Neural cell (in vitro differentiated cells): ENCODE measurements around the gene CPXM1. TPM values are rescaled to one million over a fixed set of nuclear protein-coding genes. Genes with fewer than 3 reads are reported as not detected.

Experiments used
- H2AFZ ChIP-seq: fragments of 200-600, 300-800 bp; sonication (generic), shearing (Covaris generic); 2 replicates; pipeline ENCODE4 v1.6.0; 2014; ENCODE audit warnings: low read depth, mild to moderate bottlenecking, antibody characterized with exemption, low read length, moderate library complexity
- H3F3A ChIP-seq: fragments of 200-600 bp; shearing (Covaris generic); 2 replicates; pipeline ENCODE4 v1.6.1; 2016; ENCODE audit warnings: mild to moderate bottlenecking, moderate library complexity, mixed read lengths, antibody characterized with exemption, low read length; ENCODE audit not compliant: insufficient read depth, poor library complexity, severe bottlenecking
- H3K27ac ChIP-seq: fragments of 200-600, 300-800 bp; sonication (generic), shearing (Covaris generic); 2 replicates; pipeline ENCODE4 v1.5.1; 2014; ENCODE audit warnings: mild to moderate bottlenecking, low read length, moderate library complexity
- H3K27me3 ChIP-seq: fragments of 300-800, 200-600 bp; sonication (generic), shearing (Covaris generic); 2 replicates; pipeline ENCODE4 v1.6.0; 2014; ENCODE audit warnings: mild to moderate bottlenecking, low read depth, low read length, moderate library complexity; ENCODE audit not compliant: insufficient read depth
- H3K36me3 ChIP-seq: fragments of 300-800, 200-600 bp; sonication (generic), shearing (Covaris generic); 2 replicates; pipeline ENCODE4 v1.5.1; 2014; ENCODE audit warnings: mild to moderate bottlenecking, antibody characterized with exemption, low read length, moderate library complexity; ENCODE audit not compliant: insufficient read depth
- H3K4me2 ChIP-seq: fragments of 300-800, 200-600 bp; sonication (generic), shearing (Covaris generic); 2 replicates; pipeline ENCODE4 v1.6.0; 2014; ENCODE audit warnings: mild to moderate bottlenecking, low read length
- H3K4me3 ChIP-seq: fragments of 300-800, 200-600 bp; sonication (generic), shearing (Covaris generic); 2 replicates; pipeline ENCODE4 v1.5.1; 2014; ENCODE audit warnings: mild to moderate bottlenecking, low read length, moderate library complexity
- H3K79me2 ChIP-seq: fragments of 200-600 bp; shearing (Covaris generic); replicated peaks from 2 replicates; pipeline ENCODE4 v1.6.0; 2014; ENCODE audit warnings: mild to moderate bottlenecking, low read length, moderate library complexity; ENCODE audit not compliant: insufficient read depth
- H3K9ac ChIP-seq: fragments of 300-800, 200-600 bp; sonication (generic), shearing (Covaris generic); 2 replicates; pipeline ENCODE4 v1.6.1; 2016; ENCODE audit warnings: mild to moderate bottlenecking, low read length, mixed read lengths
- H3K9me2 ChIP-seq: fragments of 200-600 bp; shearing (Covaris generic); 2 replicates; pipeline ENCODE4 v1.6.1; 2016; ENCODE audit warnings: mild to moderate bottlenecking, low read length, mixed read lengths; ENCODE audit not compliant: insufficient read depth
- H3K9me3 ChIP-seq: fragments of 200-600, 300-800 bp; sonication (generic), shearing (Covaris generic); 2 replicates; pipeline ENCODE4 v1.6.1; 2016; ENCODE audit warnings: mild to moderate bottlenecking, mixed run types, low read length, moderate library complexity, mixed read lengths
- H4K20me1 ChIP-seq: fragments of 200-600 bp; shearing (Covaris generic); 2 replicates; pipeline ENCODE4 v1.6.1; 2016; ENCODE audit warnings: mild to moderate bottlenecking, mixed run types; ENCODE audit not compliant: insufficient read depth
- EP300 ChIP-seq: fragments of 450-650 bp; conservative IDR thresholded peaks from 2 replicates; pipeline ENCODE4 v1.6.1; 2014; ENCODE audit warnings: antibody characterized with exemption, mild to moderate bottlenecking, moderate library complexity; ENCODE audit not compliant: poor library complexity, severe bottlenecking
- EZH2 ChIP-seq: fragments of 200-600, 300-800 bp; shearing (Covaris generic), sonication (generic); IDR thresholded peaks from 2 replicates; pipeline ENCODE4 v1.6.1; 2014; ENCODE audit warnings: antibody characterized with exemption, low read length, borderline replicate concordance, mild to moderate bottlenecking; ENCODE audit not compliant: insufficient read depth, poor library complexity, severe bottlenecking
- MXI1 ChIP-seq: fragments of 450-650 bp; conservative IDR thresholded peaks from 2 replicates; pipeline ENCODE4 v1.6.1; 2014; ENCODE audit warnings: antibody characterized with exemption, mild to moderate bottlenecking; ENCODE audit not compliant: poor library complexity, severe bottlenecking
- POLR2AphosphoS5 ChIP-seq: IDR thresholded peaks from 2 replicates; pipeline ENCODE4 v1.6.1; 2012
- RAD21 ChIP-seq: fragments of 450-650 bp; conservative IDR thresholded peaks from 2 replicates; pipeline ENCODE4 v1.6.1; 2014; ENCODE audit warnings: antibody characterized with exemption, mild to moderate bottlenecking, moderate library complexity
- REST ChIP-seq: IDR thresholded peaks from 2 replicates; pipeline ENCODE4 v1.6.1; 2012; ENCODE audit warnings: borderline replicate concordance
- SMC3 ChIP-seq: fragments of 450-650 bp; conservative IDR thresholded peaks from 2 replicates; pipeline ENCODE4 v1.6.1; 2014; ENCODE audit warnings: antibody characterized with exemption, mild to moderate bottlenecking, moderate library complexity; ENCODE audit not compliant: poor library complexity
- TAF1 ChIP-seq: IDR thresholded peaks from 2 replicates; pipeline ENCODE4 v1.6.1; 2012; ENCODE audit warnings: low read depth
- polyA plus RNA-seq: library from polyadenylated mRNA; depleted of rRNA; stranded (reverse); fragments of >200 nt; gene quantifications from 2 replicates; pipeline ENCODE4 v1.2.3, GENCODE V29; 2014
- TF ChIP-seq, protein P1 (sequence below): fragments of 450-650 bp; IDR thresholded peaks from 2 replicates; pipeline ENCODE4 v1.5.1; 2014; ENCODE audit warnings: antibody characterized with exemption, mild to moderate bottlenecking, moderate library complexity; ENCODE audit not compliant: poor library complexity, severe bottlenecking

CPXM1 gene
- polyA plus RNA-seq, 1 donor from 2014 or later = 44.0 TPM

- Histone ChIP-seq H2AFZ (no peak overlapping the region), H3F3A (no peaks in the 10 kb centered on the region), H3K27me3 (no peaks in the 10 kb centered on the region), H3K9me3 (no peaks in the 10 kb centered on the region), H4K20me1 (no peaks in the 10 kb centered on the region), H3K79me2 (no peaks in the 10 kb centered on the region), H3K9me2 (no peaks in the 10 kb centered on the region), H3K27ac (no peak overlapping the region), H3K36me3 (no peaks in the 10 kb centered on the region), H3K4me3 (no peak overlapping the region), H3K4me2 (no peak overlapping the region), H3K9ac (no peak overlapping the region)
- TF ChIP-seq SMC3 (no peak), MXI1 (no peak), POLR2AphosphoS5 (no peak), TAF1 (no peak), REST (no peak), EP300 (no peak), EZH2 (no peak), RAD21 (no peak)
- TF ChIP-seq, protein P1, sequence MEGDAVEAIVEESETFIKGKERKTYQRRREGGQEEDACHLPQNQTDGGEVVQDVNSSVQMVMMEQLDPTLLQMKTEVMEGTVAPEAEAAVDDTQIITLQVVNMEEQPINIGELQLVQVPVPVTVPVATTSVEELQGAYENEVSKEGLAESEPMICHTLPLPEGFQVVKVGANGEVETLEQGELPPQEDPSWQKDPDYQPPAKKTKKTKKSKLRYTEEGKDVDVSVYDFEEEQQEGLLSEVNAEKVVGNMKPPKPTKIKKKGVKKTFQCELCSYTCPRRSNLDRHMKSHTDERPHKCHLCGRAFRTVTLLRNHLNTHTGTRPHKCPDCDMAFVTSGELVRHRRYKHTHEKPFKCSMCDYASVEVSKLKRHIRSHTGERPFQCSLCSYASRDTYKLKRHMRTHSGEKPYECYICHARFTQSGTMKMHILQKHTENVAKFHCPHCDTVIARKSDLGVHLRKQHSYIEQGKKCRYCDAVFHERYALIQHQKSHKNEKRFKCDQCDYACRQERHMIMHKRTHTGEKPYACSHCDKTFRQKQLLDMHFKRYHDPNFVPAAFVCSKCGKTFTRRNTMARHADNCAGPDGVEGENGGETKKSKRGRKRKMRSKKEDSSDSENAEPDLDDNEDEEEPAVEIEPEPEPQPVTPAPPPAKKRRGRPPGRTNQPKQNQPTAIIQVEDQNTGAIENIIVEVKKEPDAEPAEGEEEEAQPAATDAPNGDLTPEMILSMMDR = no peak
These were observed 47.4 kb upstream of the CPXM1 start for GRCh38 chr20:2847802-2848201.

GRCh38 chr20:2846698-2847097, 46.3 kb upstream of the CPXM1 start:
- no peaks in the 10 kb centered on the region for H3K9me2 ChIP-seq
- no peaks in the 10 kb centered on the region for H3K79me2 ChIP-seq
- H3F3A ChIP-seq = no peaks in the 10 kb centered on the region
- H3K4me3 ChIP-seq = no peak overlapping the region
- H3K4me2 ChIP-seq = no peak overlapping the region
- no peak overlapping the region for H3K9ac ChIP-seq
- no peaks in the 10 kb centered on the region for H4K20me1 ChIP-seq
- no peaks in the 10 kb centered on the region for H3K27me3 ChIP-seq
- H3K36me3 ChIP-seq = no peaks in the 10 kb centered on the region
- no peak overlapping the region for H2AFZ ChIP-seq
- TF ChIP-seq, protein P1 = no peak
- TF ChIP-seq POLR2AphosphoS5 (no peak), RAD21 (no peak), SMC3 (no peak), REST (no peak), MXI1 (no peak), EZH2 (no peak), EP300 (no peak), TAF1 (no peak)
- no peak overlapping the region for H3K27ac ChIP-seq
- H3K9me3 ChIP-seq = no peaks in the 10 kb centered on the region
